Peyer's patch (tissue), 4 donors: Measurements from ENCODE around the gene ELF1. TPM values are rescaled to one million over a fixed set of nuclear protein-coding genes. Genes with fewer than 3 reads are reported as not detected.

ENCODE experiments used
- DNase-seq, 3 donors: peaks; one replicate each; pipeline ENCODE4 v3.0.0-alpha.2; 2017 to 2019
- H3K27ac ChIP-seq, 4 donors: fragments of 200-600 bp; sonication (generic); one replicate each; pipeline ENCODE4 v1.5.1; 2016 to 2019
- H3K27me3 ChIP-seq, 2 donors: fragments of 200-600 bp; sonication (generic); one replicate each; pipeline ENCODE4 v1.5.1; 2019
- H3K36me3 ChIP-seq, 3 donors: fragments of 200-600 bp; sonication (generic); one replicate each; pipeline ENCODE4 v1.5.1; 2016 to 2019
- H3K4me1 ChIP-seq, 4 donors: fragments of 200-600 bp; sonication (generic); one replicate each; pipeline ENCODE4 v1.5.1; 2016 to 2019
- H3K4me3 ChIP-seq, 4 donors: fragments of 200-600 bp; sonication (generic); 1 replicate in 3 of 4; 2 replicates in 1 of 4; pipeline ENCODE4 v1.5.1; 2016 to 2019; ENCODE audit warnings: mild to moderate bottlenecking in 1 of 4
- H3K9me3 ChIP-seq, 4 donors: fragments of 200-600 bp; sonication (generic); one replicate each; pipeline ENCODE4 v1.5.1; 2016 to 2019; ENCODE audit warnings: mild to moderate bottlenecking in 1 of 4
- POLR2A ChIP-seq, 2 donors: fragments of 450-650 bp; IDR thresholded peaks; one replicate each; pipeline ENCODE4 v1.5.1; 2017; ENCODE audit warnings: antibody characterized with exemption in 2 of 2, mild to moderate bottlenecking in 2 of 2, moderate library complexity in 2 of 2
- total RNA-seq, 4 donors: library from RNA; depleted of rRNA; stranded (reverse); fragments of >200 nt; gene quantifications; one replicate each; pipeline ENCODE4 v1.1.0, GENCODE V29; 2016
- TF ChIP-seq, protein P1 (sequence below), 6 experiments: fragments of 450-650 bp in 4 of 6; fragments of 200-600 bp in 2 of 6; sonication (generic) in 1 of 6; IDR thresholded peaks; one replicate each; pipeline ENCODE4 v1.5.1; 2017 to 2019; ENCODE audit warnings: antibody characterized with exemption in 6 of 6, mild to moderate bottlenecking in 3 of 6, moderate library complexity in 1 of 6

Gene ELF1
- total RNA-seq, 4 donors from 2014 or later = 77.7 to 145 (median 106) TPM

DNA sequence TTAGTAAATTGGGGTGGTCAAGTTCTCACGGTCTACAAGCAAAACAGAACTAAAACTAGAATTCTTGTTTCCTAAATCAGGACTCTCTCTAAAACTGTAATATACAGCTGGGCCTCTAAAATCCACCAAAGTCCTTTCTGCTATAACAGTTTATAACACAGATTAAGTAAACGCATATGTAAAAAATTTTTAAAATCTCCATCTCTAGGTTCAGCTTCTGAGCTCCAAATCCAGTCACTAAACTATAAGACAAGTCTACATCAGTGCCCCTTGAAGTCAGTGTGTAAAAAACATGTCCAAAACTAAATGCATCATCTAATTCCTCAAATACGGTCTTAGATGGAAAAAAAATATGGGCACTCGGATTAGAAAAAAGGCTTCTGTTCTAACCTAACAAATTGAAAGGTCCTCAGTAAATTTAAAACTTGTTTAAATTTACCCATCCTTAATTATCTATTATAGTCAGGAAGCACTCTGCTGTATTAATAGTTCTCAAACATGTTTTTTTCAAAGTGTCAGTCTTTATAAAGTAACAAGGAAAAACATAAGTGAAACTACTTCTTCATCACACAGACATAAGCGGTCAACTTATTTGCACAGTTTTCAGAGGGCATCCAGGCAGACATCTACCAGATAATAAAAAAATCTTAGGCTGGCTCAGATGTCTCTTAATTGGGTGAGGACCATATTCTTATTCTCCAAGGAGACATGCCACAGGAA lies 33.6 kb downstream of the ELF1 start:
- H3K36me3 ChIP-seq = peaks cover 0 to 8% (median 0%) of the 10 kb centered on the region in 3 donors
- peaks cover 0 to 33% (median 11%) of the 10 kb centered on the region in 4 donors for H3K4me1 ChIP-seq
- no peaks in the 10 kb centered on the region for H3K9me3 ChIP-seq
- no peak for DNase-seq
- H3K27ac ChIP-seq = peak overlapping the region; percentile 74 to 83 (median 81)
- no peak for TF ChIP-seq POLR2A (IDR thresholded peaks at IDR 0.05)
- TF ChIP-seq, protein P1, sequence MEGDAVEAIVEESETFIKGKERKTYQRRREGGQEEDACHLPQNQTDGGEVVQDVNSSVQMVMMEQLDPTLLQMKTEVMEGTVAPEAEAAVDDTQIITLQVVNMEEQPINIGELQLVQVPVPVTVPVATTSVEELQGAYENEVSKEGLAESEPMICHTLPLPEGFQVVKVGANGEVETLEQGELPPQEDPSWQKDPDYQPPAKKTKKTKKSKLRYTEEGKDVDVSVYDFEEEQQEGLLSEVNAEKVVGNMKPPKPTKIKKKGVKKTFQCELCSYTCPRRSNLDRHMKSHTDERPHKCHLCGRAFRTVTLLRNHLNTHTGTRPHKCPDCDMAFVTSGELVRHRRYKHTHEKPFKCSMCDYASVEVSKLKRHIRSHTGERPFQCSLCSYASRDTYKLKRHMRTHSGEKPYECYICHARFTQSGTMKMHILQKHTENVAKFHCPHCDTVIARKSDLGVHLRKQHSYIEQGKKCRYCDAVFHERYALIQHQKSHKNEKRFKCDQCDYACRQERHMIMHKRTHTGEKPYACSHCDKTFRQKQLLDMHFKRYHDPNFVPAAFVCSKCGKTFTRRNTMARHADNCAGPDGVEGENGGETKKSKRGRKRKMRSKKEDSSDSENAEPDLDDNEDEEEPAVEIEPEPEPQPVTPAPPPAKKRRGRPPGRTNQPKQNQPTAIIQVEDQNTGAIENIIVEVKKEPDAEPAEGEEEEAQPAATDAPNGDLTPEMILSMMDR (IDR thresholded peaks at IDR 0.05) = no peak
- peak overlapping the region in 2 of 4 donors; percentile 25 for H3K4me3 ChIP-seq
- no peaks in the 10 kb centered on the region for H3K27me3 ChIP-seq

DNA sequence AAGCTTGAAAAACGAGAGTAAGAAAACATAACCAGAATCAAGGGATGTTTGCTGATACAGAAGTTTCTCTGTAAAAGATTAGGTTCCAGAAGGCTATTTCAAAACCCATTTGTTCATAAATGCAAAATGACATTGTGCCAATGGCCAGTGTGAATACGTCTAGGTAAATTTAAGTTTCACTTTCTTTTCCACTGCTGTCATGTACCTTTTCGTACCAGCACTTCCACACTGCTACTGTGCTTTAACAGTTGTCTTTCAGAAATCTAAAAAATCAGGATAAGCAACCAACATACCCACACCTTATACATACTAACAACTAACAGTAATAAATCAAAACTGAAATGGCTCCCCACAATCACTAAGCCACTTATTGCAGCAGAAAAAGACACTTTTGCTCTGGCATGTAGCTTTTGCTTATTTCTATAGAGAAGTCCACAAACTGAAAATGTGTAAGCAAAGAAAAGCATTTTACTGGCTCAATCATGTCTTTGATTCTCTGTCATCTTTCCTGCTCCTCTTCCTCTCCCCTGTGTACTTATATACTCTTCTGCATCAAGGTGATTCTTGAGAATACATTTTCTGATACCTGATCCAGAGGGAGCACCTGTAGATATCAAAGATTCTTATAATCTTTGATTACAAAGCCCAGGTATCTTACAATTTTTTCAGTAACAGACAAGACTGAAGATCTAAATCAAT lies 34.3 kb downstream of the ELF1 start:
- H3K27me3 ChIP-seq = no peaks in the 10 kb centered on the region
- H3K36me3 ChIP-seq = peaks cover 0 to 9% (median 0%) of the 10 kb centered on the region in 3 donors
- H3K4me1 ChIP-seq = peaks cover 0 to 37% (median 11%) of the 10 kb centered on the region in 4 donors
- H3K27ac ChIP-seq = peak overlapping the region; percentile 74 to 83 (median 81)
- TF ChIP-seq POLR2A (IDR thresholded peaks at IDR 0.05) = no peak
- TF ChIP-seq, protein P1 (IDR thresholded peaks at IDR 0.05) = no peak
- H3K4me3 ChIP-seq = peak overlapping the region in 2 of 4 donors; percentile 25
- no peaks in the 10 kb centered on the region for H3K9me3 ChIP-seq
- no peak for DNase-seq

DNA sequence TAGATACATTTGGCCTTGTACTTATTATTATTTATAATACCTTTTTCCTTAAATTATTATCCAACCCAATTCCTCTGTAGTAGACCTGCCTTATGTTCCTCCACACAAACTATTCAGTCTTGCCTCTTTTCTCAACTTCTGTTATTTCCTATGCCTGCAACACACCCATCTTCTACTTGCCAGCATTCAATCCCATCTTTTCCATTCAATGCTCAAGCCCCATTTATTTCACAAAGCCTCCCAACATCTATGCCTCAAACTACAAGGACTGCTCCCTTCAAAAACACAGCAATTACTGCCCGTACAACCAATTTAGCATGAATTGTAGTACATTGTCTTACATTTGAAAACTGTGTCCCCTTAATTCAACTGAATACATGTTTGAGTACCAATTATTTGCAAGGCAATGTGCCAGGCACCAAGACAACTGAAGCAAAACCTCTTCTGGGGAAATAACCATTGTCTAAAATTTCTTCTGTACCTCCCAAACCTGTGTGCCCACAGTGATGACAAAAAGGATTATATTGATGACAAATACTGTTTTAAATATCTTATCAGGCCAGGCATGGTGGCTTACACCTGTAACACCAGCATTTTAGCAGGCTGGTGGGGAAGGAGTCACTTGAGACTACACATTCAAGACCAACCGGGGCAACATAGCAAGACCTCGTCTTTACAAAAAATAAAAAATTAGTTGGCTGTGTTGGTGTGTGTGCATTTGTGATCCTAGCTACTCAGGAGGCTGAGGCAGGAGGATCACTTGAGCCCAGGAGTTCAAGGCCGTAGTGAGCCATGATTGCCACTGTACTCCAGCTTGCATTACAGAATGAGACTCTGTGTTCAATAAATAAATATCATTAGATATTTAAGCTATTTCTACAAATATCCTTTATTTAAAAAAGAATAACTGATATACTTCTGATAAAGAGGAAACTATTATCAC lies 35.1 kb downstream of the ELF1 start:
- Histone ChIP-seq H3K27me3 (no peaks in the 10 kb centered on the region), H3K27ac (peak overlapping the region; percentile 74 to 83 (median 81)), H3K4me3 (peak overlapping the region in 2 of 4 donors; percentile 25), H3K9me3 (no peaks in the 10 kb centered on the region), H3K36me3 (peaks cover 0 to 9% (median 0%) of the 10 kb centered on the region in 3 donors), H3K4me1 (peaks cover 0 to 38% (median 11%) of the 10 kb centered on the region in 4 donors)
- no peak for TF ChIP-seq POLR2A (IDR thresholded peaks at IDR 0.05)
- TF ChIP-seq, protein P1 (IDR thresholded peaks at IDR 0.05) = no peak
- no peak for DNase-seq

DNA sequence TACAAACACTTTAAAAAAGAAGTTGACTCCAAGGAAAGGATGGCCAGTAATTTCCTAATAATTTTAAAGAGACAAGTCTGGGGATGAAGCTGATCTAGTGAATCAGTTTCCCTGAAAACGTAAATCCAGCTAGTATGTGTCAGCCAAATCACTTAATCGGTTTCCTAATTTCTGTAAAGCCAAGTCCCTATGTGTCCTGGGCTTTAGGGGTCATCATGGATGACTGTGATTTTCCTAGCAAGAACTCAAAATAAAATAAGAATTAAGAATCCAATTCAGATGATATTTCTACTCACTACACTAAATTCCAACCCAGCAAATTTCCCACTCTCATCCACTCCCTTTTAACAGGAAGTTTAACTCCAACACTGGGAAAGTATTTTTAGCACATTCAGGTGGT lies 35.9 kb downstream of the ELF1 start:
- no peak for DNase-seq
- Histone ChIP-seq H3K9me3 (no peaks in the 10 kb centered on the region), H3K36me3 (peaks cover 0 to 9% (median 0%) of the 10 kb centered on the region in 3 donors), H3K4me1 (peaks cover 0 to 38% (median 11%) of the 10 kb centered on the region in 4 donors), H3K4me3 (peak overlapping the region in 1 of 4 donors; percentile 11), H3K27ac (peak overlapping the region; percentile 74 to 83 (median 81)), H3K27me3 (no peaks in the 10 kb centered on the region)
- TF ChIP-seq, protein P1 (IDR thresholded peaks at IDR 0.05) = no peak
- no peak for TF ChIP-seq POLR2A (IDR thresholded peaks at IDR 0.05)

DNA sequence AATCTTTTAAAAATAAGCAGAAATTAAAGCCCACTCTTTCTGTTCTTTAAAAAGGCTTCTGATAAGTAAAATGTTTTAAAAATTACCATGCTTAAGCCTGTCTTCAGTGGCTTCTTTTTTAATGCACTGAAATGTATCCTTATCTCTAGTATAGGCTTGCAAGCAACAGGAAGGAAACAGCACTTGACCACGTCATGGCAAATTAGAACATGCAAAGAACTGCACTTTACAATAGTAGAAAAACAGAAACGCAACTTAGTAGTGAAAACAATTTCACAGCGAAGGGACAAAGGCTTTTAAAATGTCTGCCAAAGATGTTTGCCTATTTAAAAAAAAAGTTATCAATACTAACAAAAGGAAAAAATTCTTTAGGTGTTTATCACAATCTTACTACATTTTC lies 36.3 kb downstream of the ELF1 start:
- TF ChIP-seq, protein P1 (IDR thresholded peaks at IDR 0.05) = no peak
- TF ChIP-seq POLR2A (IDR thresholded peaks at IDR 0.05) = peak; percentile 63 to 83
- Histone ChIP-seq H3K4me1 (peaks cover 0 to 38% (median 11%) of the 10 kb centered on the region in 4 donors), H3K27ac (peak overlapping the region; percentile 74 to 83 (median 81)), H3K36me3 (peaks cover 0 to 9% (median 0%) of the 10 kb centered on the region in 3 donors), H3K27me3 (no peaks in the 10 kb centered on the region), H3K4me3 (peak overlapping the region in 3 of 4 donors; percentile 20 to 35 (median 35)), H3K9me3 (no peaks in the 10 kb centered on the region)
- peak in 2 of 3 donors; percentile 75 to 83 for DNase-seq
